Right lobe of liver (tissue), 6 donors: Measurements from ENCODE around the gene HTRA1. TPM values are rescaled to one million over a fixed set of nuclear protein-coding genes. Genes with fewer than 3 reads are reported as not detected.
A peak's percentile ranks its signal among the peaks of the same experiment; 100 is the strongest.

Source experiments
- ATAC-seq, 4 donors: fragments of 200-7000 bp; cut with Tn5 transposase; one replicate each; pipeline ENCODE4 v1.9.1; 2020; ENCODE audit warnings: mild to moderate bottlenecking in 4 of 4, moderate library complexity in 4 of 4
- DNase-seq, 3 donors: peaks; one replicate each; pipeline ENCODE4 v3.0.0-alpha.2; 2020
- H3K27ac ChIP-seq, 3 donors: fragments of 200-600 bp; one replicate each; pipeline ENCODE4 v1.8.0; 2022
- H3K27me3 ChIP-seq, 2 donors: fragments of 200-600 bp; one replicate each; pipeline ENCODE4 v1.8.0; 2022
- H3K36me3 ChIP-seq, 4 donors: fragments of 200-600 bp; sonication (generic) in 1 of 4; one replicate each; pipeline versions ENCODE4 v1.5.1 to v1.8.0; 2017 to 2022; ENCODE audit warnings: control low read depth in 1 of 4
- H3K4me1 ChIP-seq, 4 donors: fragments of 200-600 bp; sonication (generic) in 1 of 4; one replicate each; pipeline versions ENCODE4 v1.5.1 to v1.8.0; 2017 to 2022; ENCODE audit warnings: control low read depth in 1 of 4
- H3K4me3 ChIP-seq, 3 donors: fragments of 200-600 bp; one replicate each; pipeline ENCODE4 v1.8.0; 2022
- H3K9me3 ChIP-seq, 4 donors: fragments of 200-600 bp; sonication (generic) in 1 of 4; one replicate each; pipeline versions ENCODE4 v1.5.1 to v1.8.0; 2017 to 2022; ENCODE audit warnings: control low read depth in 1 of 4
- CTCF ChIP-seq, 4 donors: fragments of 200-600 bp in 3 of 4; fragments of 450-650 bp in 1 of 4; IDR thresholded peaks; one replicate each; pipeline versions ENCODE4 v1.5.1 to v1.8.0; 2016 to 2022; ENCODE audit warnings: antibody characterized with exemption in 4 of 4, mild to moderate bottlenecking in 2 of 4
- POLR2A ChIP-seq: fragments of 450-650 bp; IDR thresholded peaks from one replicate; pipeline ENCODE4 v1.6.1; 2017; ENCODE audit warnings: antibody characterized with exemption, mild to moderate bottlenecking
- WGBS: methylation state at CpG from one replicate; pipeline ENCODE4 v1.1.6; 2018; ENCODE audit warnings: low coverage, low lambda C conversion rate; ENCODE audit not compliant: insufficient coverage; ENCODE audit errors: missing lambda C conversion rate; 5-methylcytosine and 5-hydroxymethylcytosine counted together
- intact Hi-C, 2 donors: fragments of 100-400 bp; cut with DNase I; formaldehyde crosslinking; loops; one replicate each; pipeline versions ENCODE4 v1.11.2 to v1.14.1; 2022
- total RNA-seq, 6 experiments: library from RNA; depleted of rRNA in 2 of 6; stranded (reverse); fragments of >200 nt in 2 of 6; fragmentation: NEBNext Ultra II Directional in 3 of 6; extraction: Animal tissue kit (Norgen Biotek cat#: 25700) in 3 of 6; gene quantifications; one replicate each; pipeline versions ENCODE4 v1.1.0 to v1.2.4, GENCODE V29; 2016 to 2023
- donor health status: DM: no; HTN: yes; CAD: no.
- donor health status: DM: no; HTN: no; CAD: no.
- donor health status: DM: no; HTN: no; CAD: no.
- donor health status: DM: no; HTN: yes; CAD: no.
- donor health status: DM: no; HTN: yes; CAD: no.

The HTRA1 gene
- total RNA-seq, 6 experiments from 2014 or later: 91.9 to 224 (median 134) TPM

DNA sequence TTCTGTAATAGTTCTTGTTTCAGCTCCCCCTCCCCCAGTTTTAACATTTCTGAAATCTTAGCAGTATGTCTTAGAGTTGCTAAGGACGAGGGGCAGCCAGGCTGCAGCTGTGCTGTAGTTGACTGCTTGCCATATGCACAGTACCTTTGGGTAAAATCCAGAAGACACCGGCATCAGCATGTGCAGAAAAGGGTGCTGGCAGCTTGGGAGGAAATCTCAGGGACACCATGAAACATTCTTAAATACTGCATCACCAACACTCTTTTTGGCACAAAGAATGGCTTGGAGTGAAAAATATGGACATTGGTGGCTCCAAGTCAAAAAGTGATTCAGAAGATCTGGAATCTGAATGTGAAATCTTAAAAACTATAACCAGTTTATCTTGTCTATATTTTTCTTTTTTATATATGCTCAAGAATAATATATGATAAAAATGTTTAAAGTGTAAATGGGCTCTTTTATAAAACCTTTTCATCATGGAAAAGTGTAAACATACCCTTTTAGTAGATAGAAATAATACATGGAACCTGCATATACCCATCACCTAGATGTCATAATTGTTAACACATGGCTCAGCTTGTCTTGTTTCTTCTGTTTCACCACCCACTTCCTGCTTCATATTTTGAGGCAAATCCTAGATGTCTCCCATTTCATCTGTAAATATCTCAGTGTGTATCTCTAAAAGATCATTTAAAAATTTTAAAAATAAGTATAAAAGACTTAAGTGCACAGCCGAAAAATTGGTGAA lies 41.3 kb upstream of the HTRA1 start:
- no peak for DNase-seq
- no peak overlapping the region for H3K4me3 ChIP-seq
- TF ChIP-seq CTCF (IDR thresholded peaks at IDR 0.05): no peak
- TF ChIP-seq POLR2A: no peak
- ATAC-seq: no peak
- no peak overlapping the region for H3K27ac ChIP-seq
- H3K36me3 ChIP-seq: peaks cover 0 to 23% (median 4%) of the 10 kb centered on the region in 4 donors
- intact Hi-C loops: no loop called here
- WGBS: 87% methylated on average over 3 of the region's 3 CpGs
- H3K9me3 ChIP-seq: no peaks in the 10 kb centered on the region
- H3K4me1 ChIP-seq: no peaks in the 10 kb centered on the region
- H3K27me3 ChIP-seq: no peaks in the 10 kb centered on the region

DNA sequence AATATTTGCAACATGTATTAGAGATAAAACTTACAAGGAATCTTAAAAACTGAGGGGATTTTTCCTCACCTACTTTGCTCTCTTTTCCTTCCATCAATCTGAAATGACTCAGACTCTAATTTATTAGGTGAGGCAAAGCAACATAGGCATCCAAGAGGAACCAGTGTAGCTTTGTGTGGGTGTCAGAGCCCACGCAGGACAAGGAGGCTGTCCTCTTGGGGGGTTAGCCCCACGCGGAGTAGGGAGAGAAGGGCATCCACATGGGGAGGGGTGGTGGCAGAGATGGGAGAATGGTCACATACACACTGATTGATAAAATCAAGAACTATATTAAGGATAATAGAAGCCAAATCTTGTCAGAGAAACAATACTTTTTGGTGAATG lies 40.7 kb upstream of the HTRA1 start:
- WGBS: 100% methylated on average over 3 of the region's 3 CpGs
- TF ChIP-seq CTCF (IDR thresholded peaks at IDR 0.05) (no peak), POLR2A (no peak)
- H3K27ac ChIP-seq: no peak overlapping the region
- no peaks in the 10 kb centered on the region for H3K27me3 ChIP-seq
- H3K36me3 ChIP-seq: peaks cover 0 to 28% (median 4%) of the 10 kb centered on the region in 4 donors
- no peaks in the 10 kb centered on the region for H3K4me1 ChIP-seq
- DNase-seq (no peak), ATAC-seq (no peak)
- no peaks in the 10 kb centered on the region for H3K9me3 ChIP-seq
- intact Hi-C loops: no loop called here
- H3K4me3 ChIP-seq: no peak overlapping the region

DNA sequence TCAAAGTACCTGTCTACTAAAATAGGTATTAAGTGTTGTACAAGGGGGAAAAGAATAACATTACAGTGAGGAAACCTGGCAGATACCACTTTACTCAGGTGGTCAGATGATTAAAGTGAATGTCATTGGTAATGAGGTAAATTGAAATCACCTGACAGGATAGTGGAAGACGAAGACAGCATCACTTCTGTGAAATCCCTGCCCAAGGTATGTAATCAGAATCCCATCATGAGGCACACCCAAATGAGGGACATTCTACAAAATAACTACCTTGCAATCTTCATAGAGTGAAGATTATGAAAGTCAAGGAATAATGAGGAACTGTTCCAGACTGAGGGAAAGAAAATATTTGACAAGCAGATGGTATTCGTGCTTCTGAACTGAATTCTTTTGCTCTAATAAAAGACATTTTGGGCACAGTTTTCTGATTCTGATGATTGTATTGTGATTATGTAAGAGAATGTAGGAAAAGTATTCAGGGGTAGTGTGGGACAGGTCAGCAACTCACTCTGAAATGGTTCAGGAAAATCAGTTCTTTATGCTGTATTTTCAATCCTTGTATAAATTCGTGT lies 40.2 kb upstream of the HTRA1 start:
- H3K27me3 ChIP-seq: no peaks in the 10 kb centered on the region
- intact Hi-C loops: no loop called here
- TF ChIP-seq POLR2A (no peak), CTCF (IDR thresholded peaks at IDR 0.05) (no peak)
- no peak for ATAC-seq
- no peak overlapping the region for H3K27ac ChIP-seq
- peaks cover 0 to 22% (median 1%) of the 10 kb centered on the region in 4 donors for H3K36me3 ChIP-seq
- H3K4me3 ChIP-seq: no peak overlapping the region
- 69% methylated on average over 3 of the region's 3 CpGs for WGBS
- no peaks in the 10 kb centered on the region for H3K4me1 ChIP-seq
- no peaks in the 10 kb centered on the region for H3K9me3 ChIP-seq
- DNase-seq: no peak

- Histone ChIP-seq H3K4me3 (no peak overlapping the region), H3K9me3 (no peaks in the 10 kb centered on the region), H3K4me1 (no peaks in the 10 kb centered on the region), H3K27me3 (no peaks in the 10 kb centered on the region), H3K27ac (no peak overlapping the region), H3K36me3 (peaks cover 0 to 16% (median 0%) of the 10 kb centered on the region in 4 donors)
- DNase-seq: no peak
- intact Hi-C loops: no loop called here
- no peak for TF ChIP-seq POLR2A
- TF ChIP-seq CTCF (IDR thresholded peaks at IDR 0.05): no peak
- ATAC-seq: peak in 2 of 4 donors; percentile 35 to 66
Observed at GRCh38 chr10:122421742-122422141, 39.6 kb upstream of the HTRA1 start.
